Lower leg skin (tissue), 3 donors: ENCODE data around the gene CAPN5.

ENCODE experiments used
- POLR2A ChIP-seq, 2 donors: fragments of 450-650 bp; IDR thresholded peaks; one replicate each; pipeline ENCODE4 v1.6.1; 2016 to 2017; ENCODE audit warnings: antibody characterized with exemption in 2 of 2, mild to moderate bottlenecking in 1 of 2, moderate library complexity in 1 of 2
- TF ChIP-seq, protein P1 (sequence below), 3 donors: fragments of 450-650 bp; IDR thresholded peaks; one replicate each; pipeline ENCODE4 v1.5.1; 2016; ENCODE audit warnings: antibody characterized with exemption in 3 of 3, mild to moderate bottlenecking in 3 of 3, moderate library complexity in 2 of 3

GRCh38 chr11:77158041-77158695 lies 91.4 kb downstream of the CAPN5 start:
- TF ChIP-seq, protein P1, sequence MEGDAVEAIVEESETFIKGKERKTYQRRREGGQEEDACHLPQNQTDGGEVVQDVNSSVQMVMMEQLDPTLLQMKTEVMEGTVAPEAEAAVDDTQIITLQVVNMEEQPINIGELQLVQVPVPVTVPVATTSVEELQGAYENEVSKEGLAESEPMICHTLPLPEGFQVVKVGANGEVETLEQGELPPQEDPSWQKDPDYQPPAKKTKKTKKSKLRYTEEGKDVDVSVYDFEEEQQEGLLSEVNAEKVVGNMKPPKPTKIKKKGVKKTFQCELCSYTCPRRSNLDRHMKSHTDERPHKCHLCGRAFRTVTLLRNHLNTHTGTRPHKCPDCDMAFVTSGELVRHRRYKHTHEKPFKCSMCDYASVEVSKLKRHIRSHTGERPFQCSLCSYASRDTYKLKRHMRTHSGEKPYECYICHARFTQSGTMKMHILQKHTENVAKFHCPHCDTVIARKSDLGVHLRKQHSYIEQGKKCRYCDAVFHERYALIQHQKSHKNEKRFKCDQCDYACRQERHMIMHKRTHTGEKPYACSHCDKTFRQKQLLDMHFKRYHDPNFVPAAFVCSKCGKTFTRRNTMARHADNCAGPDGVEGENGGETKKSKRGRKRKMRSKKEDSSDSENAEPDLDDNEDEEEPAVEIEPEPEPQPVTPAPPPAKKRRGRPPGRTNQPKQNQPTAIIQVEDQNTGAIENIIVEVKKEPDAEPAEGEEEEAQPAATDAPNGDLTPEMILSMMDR (IDR thresholded peaks at IDR 0.05) = no peak
- TF ChIP-seq POLR2A (IDR thresholded peaks at IDR 0.05) = no peak
